ENCODE results near the gene RARB.
A peak's percentile ranks its signal among the peaks of the same experiment; 100 is the strongest.

The RARB gene

GRCh38 chr3:25582242-25582641 is 154.2 kb downstream of the RARB start:
- no peak for DNase-seq

GRCh38 chr3:25583343-25583742 is 155.3 kb downstream of the RARB start:
- DNase-seq = no peak

GRCh38 chr3:25584011-25584789 is 156.1 kb downstream of the RARB start:
- DNase-seq = no peak

- no peak for DNase-seq
Measured at GRCh38 chr3:25585361-25586166, 157.5 kb downstream of the RARB start.

- DNase-seq = no peak
Measured at GRCh38 chr3:25586167-25586505, 158.1 kb downstream of the RARB start.

- no peak for DNase-seq
Measured at GRCh38 chr3:25586553-25586952, 158.5 kb downstream of the RARB start.

GRCh38 chr3:25587094-25587493 is 159.0 kb downstream of the RARB start:
- no peak for DNase-seq

- DNase-seq = no peak
Measured at GRCh38 chr3:25587526-25587925, 159.5 kb downstream of the RARB start.

- DNase-seq = no peak
Measured at GRCh38 chr3:25587975-25588374, 159.9 kb downstream of the RARB start.

- DNase-seq = no peak
Measured at GRCh38 chr3:25588441-25589103, 160.5 kb downstream of the RARB start.

GRCh38 chr3:25589104-25589782 is 161.2 kb downstream of the RARB start:
- no peak for DNase-seq

GRCh38 chr3:25589783-25590258 is 161.8 kb downstream of the RARB start:
- no peak for DNase-seq

GRCh38 chr3:25592510-25592968 is 164.5 kb downstream of the RARB start:
- DNase-seq = no peak

GRCh38 chr3:25593001-25593400 is 164.9 kb downstream of the RARB start:
- DNase-seq = no peak

GRCh38 chr3:25594007-25594502 is 166.0 kb downstream of the RARB start:
- peak in 1 of 2 donors; percentile 48 for DNase-seq

GRCh38 chr3:25597535-25598101 is 169.6 kb downstream of the RARB start:
- DNase-seq = no peak

- DNase-seq = peak in 1 of 2 donors; percentile 31
Measured at GRCh38 chr3:25603703-25604102, 175.6 kb downstream of the RARB start.

- no peak for DNase-seq
Measured at GRCh38 chr3:25604107-25604805, 176.2 kb downstream of the RARB start.

- no peak for DNase-seq
Measured at GRCh38 chr3:25610167-25610566, 182.1 kb downstream of the RARB start.

- DNase-seq = no peak
Measured at GRCh38 chr3:25610779-25611178, 182.7 kb downstream of the RARB start.

GRCh38 chr3:25611193-25611592 is 183.1 kb downstream of the RARB start:
- no peak for DNase-seq

GRCh38 chr3:25618028-25618427 is 190.0 kb downstream of the RARB start:
- DNase-seq = no peak

Measured in CD4-positive, alpha-beta T cell treated with Interleukin-4 for 1 hour (primary cell).